Measurements from ENCODE around the gene PLXNB2.

The PLXNB2 gene

GRCh38 chr22:50286275-50286674 lies 21.2 kb downstream of the PLXNB2 start:
- H3K4me2 ChIP-seq (ENCODE audit: low read length) = no peak overlapping the region
- no peak overlapping the region for H3K27ac ChIP-seq (ENCODE audit: low read depth, low read length)
- peaks cover under 1% of the 10 kb centered on the region for H3K4me1 ChIP-seq (ENCODE audit: control insufficient read depth, low read length)
- H3K9me2 ChIP-seq (replicated peaks; ENCODE audit: control insufficient read depth, low read length) = no peaks in the 10 kb centered on the region
- H3K9me3 ChIP-seq (ENCODE audit: control insufficient read depth, insufficient read depth, low read length) = no peaks in the 10 kb centered on the region
- no peak for TF ChIP-seq EZH2phosphoT487 (IDR thresholded peaks at IDR 0.05; ENCODE audit: borderline replicate concordance, low read length)
- TF ChIP-seq CTCF (IDR thresholded peaks at IDR 0.05; ENCODE audit: low read depth, low read length, poor library complexity, severe bottlenecking) = no peak
- H3K27me3 ChIP-seq (ENCODE audit: control insufficient read depth, low read length) = no peaks in the 10 kb centered on the region
- peaks cover 26% of the 10 kb centered on the region for H3K79me2 ChIP-seq (ENCODE audit: control insufficient read depth, low read length)
- H4K20me1 ChIP-seq (ENCODE audit: control insufficient read depth, insufficient read depth, low read depth, low read length) = 0 out of 2 replicates have a peak, but pooled peaks cover 3% of the 10 kb centered on the region
- no peaks in the 10 kb centered on the region for H3F3A ChIP-seq (ENCODE audit: control insufficient read depth, insufficient read depth)
- H3K36me3 ChIP-seq (ENCODE audit: control insufficient read depth, low read length) = peaks cover 84% of the 10 kb centered on the region
- no peak overlapping the region for H3K4me3 ChIP-seq (ENCODE audit: low read length)

GRCh38 chr22:50285568-50286229 lies 21.7 kb downstream of the PLXNB2 start:
- H3F3A ChIP-seq (ENCODE audit: control insufficient read depth, insufficient read depth) = no peaks in the 10 kb centered on the region
- TF ChIP-seq EZH2phosphoT487 (IDR thresholded peaks at IDR 0.05; ENCODE audit: borderline replicate concordance, low read length) (no peak), CTCF (IDR thresholded peaks at IDR 0.05; ENCODE audit: low read depth, low read length, poor library complexity, severe bottlenecking) (no peak)
- H3K9me2 ChIP-seq (replicated peaks; ENCODE audit: control insufficient read depth, low read length) = no peaks in the 10 kb centered on the region
- no peaks in the 10 kb centered on the region for H3K9me3 ChIP-seq (ENCODE audit: control insufficient read depth, insufficient read depth, low read length)
- H3K79me2 ChIP-seq (ENCODE audit: control insufficient read depth, low read length) = peaks cover 20% of the 10 kb centered on the region
- H3K4me1 ChIP-seq (ENCODE audit: control insufficient read depth, low read length) = no peaks in the 10 kb centered on the region
- peaks cover 83% of the 10 kb centered on the region for H3K36me3 ChIP-seq (ENCODE audit: control insufficient read depth, low read length)
- no peaks in the 10 kb centered on the region for H3K27me3 ChIP-seq (ENCODE audit: control insufficient read depth, low read length)
- no peak overlapping the region for H3K4me3 ChIP-seq (ENCODE audit: low read length)
- H3K4me2 ChIP-seq (ENCODE audit: low read length) = no peak overlapping the region
- H4K20me1 ChIP-seq (ENCODE audit: control insufficient read depth, insufficient read depth, low read depth, low read length) = 0 out of 2 replicates have a peak, but pooled peaks cover 3% of the 10 kb centered on the region
- H3K27ac ChIP-seq (ENCODE audit: low read depth, low read length) = no peak overlapping the region

GRCh38 chr22:50284479-50284878 lies 23.0 kb downstream of the PLXNB2 start:
- no peak overlapping the region for H3K4me2 ChIP-seq (ENCODE audit: low read length)
- peaks cover 78% of the 10 kb centered on the region for H3K36me3 ChIP-seq (ENCODE audit: control insufficient read depth, low read length)
- H4K20me1 ChIP-seq (ENCODE audit: control insufficient read depth, insufficient read depth, low read depth, low read length) = no peaks in the 10 kb centered on the region
- H3K9me3 ChIP-seq (ENCODE audit: control insufficient read depth, insufficient read depth, low read length) = no peaks in the 10 kb centered on the region
- no peaks in the 10 kb centered on the region for H3K4me1 ChIP-seq (ENCODE audit: control insufficient read depth, low read length)
- TF ChIP-seq EZH2phosphoT487 (IDR thresholded peaks at IDR 0.05; ENCODE audit: borderline replicate concordance, low read length) (no peak), CTCF (IDR thresholded peaks at IDR 0.05; ENCODE audit: low read depth, low read length, poor library complexity, severe bottlenecking) (no peak)
- H3F3A ChIP-seq (ENCODE audit: control insufficient read depth, insufficient read depth) = no peaks in the 10 kb centered on the region
- no peak overlapping the region for H3K4me3 ChIP-seq (ENCODE audit: low read length)
- H3K9me2 ChIP-seq (replicated peaks; ENCODE audit: control insufficient read depth, low read length) = no peaks in the 10 kb centered on the region
- H3K27ac ChIP-seq (ENCODE audit: low read depth, low read length) = no peak overlapping the region
- no peaks in the 10 kb centered on the region for H3K27me3 ChIP-seq (ENCODE audit: control insufficient read depth, low read length)
- peaks cover 8% of the 10 kb centered on the region for H3K79me2 ChIP-seq (ENCODE audit: control insufficient read depth, low read length)
